T follicular helper cell (primary cell): ENCODE results near the gene LAPTM5.

Source experiments
- DNase-seq: peaks from one replicate; pipeline ENCODE4 v3.0.0-alpha.2; 2020; ENCODE audit warnings: low read depth

LAPTM5 gene

GRCh38 chr1:30716646-30717045, 40.9 kb downstream of the LAPTM5 start:
- no peak for DNase-seq

GRCh38 chr1:30715886-30716285, 41.7 kb downstream of the LAPTM5 start:
- no peak for DNase-seq

- no peak for DNase-seq
Observed at GRCh38 chr1:30715216-30715615, 42.4 kb downstream of the LAPTM5 start.

GRCh38 chr1:30714536-30715090, 43.0 kb downstream of the LAPTM5 start:
- DNase-seq, result no peak

GRCh38 chr1:30714025-30714424, 43.5 kb downstream of the LAPTM5 start:
- DNase-seq, result no peak

GRCh38 chr1:30713311-30713710, 44.3 kb downstream of the LAPTM5 start:
- DNase-seq, result no peak

GRCh38 chr1:30712583-30712982, 45.0 kb downstream of the LAPTM5 start:
- DNase-seq, result no peak

GRCh38 chr1:30710407-30710806, 47.2 kb downstream of the LAPTM5 start:
- DNase-seq, result no peak

GRCh38 chr1:30708361-30708728, 49.2 kb downstream of the LAPTM5 start:
- no peak for DNase-seq

- DNase-seq, result peak; percentile 38
Observed at GRCh38 chr1:30707412-30708360, 49.9 kb downstream of the LAPTM5 start.

- DNase-seq, result no peak
Observed at GRCh38 chr1:30706528-30706927, 51.0 kb downstream of the LAPTM5 start.

GRCh38 chr1:30705698-30706097, 51.9 kb downstream of the LAPTM5 start:
- DNase-seq, result no peak

- no peak for DNase-seq
Observed at GRCh38 chr1:30704765-30705509, 52.6 kb downstream of the LAPTM5 start.

- DNase-seq, result no peak
Observed at GRCh38 chr1:30704271-30704670, 53.3 kb downstream of the LAPTM5 start.

- no peak for DNase-seq
Observed at GRCh38 chr1:30702823-30703222, 54.8 kb downstream of the LAPTM5 start.

- no peak for DNase-seq
Observed at GRCh38 chr1:30701258-30701633, 56.3 kb downstream of the LAPTM5 start.

- DNase-seq, result no peak
Observed at GRCh38 chr1:30700528-30701257, 56.9 kb downstream of the LAPTM5 start.

GRCh38 chr1:30699762-30700161, 57.8 kb downstream of the LAPTM5 start:
- no peak for DNase-seq

- DNase-seq, result no peak
Observed at GRCh38 chr1:30698401-30698981, 59.1 kb downstream of the LAPTM5 start.

GRCh38 chr1:30697571-30698376, 59.8 kb downstream of the LAPTM5 start:
- DNase-seq, result no peak

- no peak for DNase-seq
Observed at GRCh38 chr1:30696831-30697230, 60.7 kb downstream of the LAPTM5 start.
